Right lobe of liver (tissue), 4 donors: ENCODE results near the gene CUL9.

ENCODE experiments used
- POLR2A ChIP-seq: fragments of 450-650 bp; IDR thresholded peaks from one replicate; pipeline ENCODE4 v1.6.1; 2017; ENCODE audit warnings: antibody characterized with exemption, mild to moderate bottlenecking
- TF ChIP-seq, protein P1 (sequence below), 4 donors: fragments of 200-600 bp in 3 of 4; fragments of 450-650 bp in 1 of 4; IDR thresholded peaks; one replicate each; pipeline versions ENCODE4 v1.5.1 to v1.8.0; 2016 to 2022; ENCODE audit warnings: antibody characterized with exemption in 4 of 4, mild to moderate bottlenecking in 2 of 4
- donor health status: DM: no; HTN: no; CAD: no.
- donor health status: DM: no; HTN: no; CAD: no.
- donor health status: DM: no; HTN: yes; CAD: no.

- TF ChIP-seq, protein P1, sequence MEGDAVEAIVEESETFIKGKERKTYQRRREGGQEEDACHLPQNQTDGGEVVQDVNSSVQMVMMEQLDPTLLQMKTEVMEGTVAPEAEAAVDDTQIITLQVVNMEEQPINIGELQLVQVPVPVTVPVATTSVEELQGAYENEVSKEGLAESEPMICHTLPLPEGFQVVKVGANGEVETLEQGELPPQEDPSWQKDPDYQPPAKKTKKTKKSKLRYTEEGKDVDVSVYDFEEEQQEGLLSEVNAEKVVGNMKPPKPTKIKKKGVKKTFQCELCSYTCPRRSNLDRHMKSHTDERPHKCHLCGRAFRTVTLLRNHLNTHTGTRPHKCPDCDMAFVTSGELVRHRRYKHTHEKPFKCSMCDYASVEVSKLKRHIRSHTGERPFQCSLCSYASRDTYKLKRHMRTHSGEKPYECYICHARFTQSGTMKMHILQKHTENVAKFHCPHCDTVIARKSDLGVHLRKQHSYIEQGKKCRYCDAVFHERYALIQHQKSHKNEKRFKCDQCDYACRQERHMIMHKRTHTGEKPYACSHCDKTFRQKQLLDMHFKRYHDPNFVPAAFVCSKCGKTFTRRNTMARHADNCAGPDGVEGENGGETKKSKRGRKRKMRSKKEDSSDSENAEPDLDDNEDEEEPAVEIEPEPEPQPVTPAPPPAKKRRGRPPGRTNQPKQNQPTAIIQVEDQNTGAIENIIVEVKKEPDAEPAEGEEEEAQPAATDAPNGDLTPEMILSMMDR (IDR thresholded peaks at IDR 0.05) = no peak
- no peak for TF ChIP-seq POLR2A
Measured at GRCh38 chr6:43255408-43256054, 73.5 kb downstream of the CUL9 start.
